Right ventricle myocardium inferior (tissue), 1 donor: Measurements from ENCODE around the gene SLC39A11. TPM values are rescaled to one million over a fixed set of nuclear protein-coding genes. Genes with fewer than 3 reads are reported as not detected.

Experiments used
- ATAC-seq: fragments of 200-7000 bp; cut with Tn5 transposase; one replicate; pipeline ENCODE4 v1.9.1; 2020; ENCODE audit warnings: mild to moderate bottlenecking, moderate library complexity
- DNase-seq: peaks from one replicate; pipeline ENCODE4 v3.0.0; 2021; ENCODE audit errors: missing footprints
- intact Hi-C: fragments of 100-400 bp; cut with DNase I; formaldehyde crosslinking; loops from one replicate; pipeline ENCODE4 v1.11.0; 2022
- total RNA-seq: library from RNA; stranded (reverse); fragmentation: NEBNext Ultra II Directional; extraction: Animal tissue kit (Norgen Biotek cat#: 25700); gene quantifications from one replicate; pipeline ENCODE4 v1.2.1, GENCODE V29; 2021
- donor health status: DM: no; HTN: yes; CAD: no; lungs with severe emphysema.

SLC39A11 gene
- total RNA-seq, 1 donor from 2014 or later, result 6.9 TPM

- ATAC-seq (no peak), DNase-seq (no peak)
- intact Hi-C loops, result no loop called here
Observed at GRCh38 chr17:72972263-72972951, 120.1 kb downstream of the SLC39A11 start.

- intact Hi-C loops, result no loop called here
- no peak for DNase-seq
- no peak for ATAC-seq
Observed at GRCh38 chr17:72971226-72971880, 121.1 kb downstream of the SLC39A11 start.

- ATAC-seq, result no peak
- no peak for DNase-seq
- intact Hi-C loops, result no loop called here
Observed at GRCh38 chr17:72970797-72971196, 121.7 kb downstream of the SLC39A11 start.

- DNase-seq, result no peak
- intact Hi-C loops, result no loop called here
- no peak for ATAC-seq
Observed at GRCh38 chr17:72970246-72970645, 122.2 kb downstream of the SLC39A11 start.

GRCh38 chr17:72969293-72969906 is 123.1 kb downstream of the SLC39A11 start:
- intact Hi-C loops, result no loop called here
- no peak for DNase-seq
- no peak for ATAC-seq

- ATAC-seq (no peak), DNase-seq (no peak)
- intact Hi-C loops, result no loop called here
Observed at GRCh38 chr17:72968798-72969197, 123.7 kb downstream of the SLC39A11 start.

- DNase-seq (no peak), ATAC-seq (no peak)
- intact Hi-C loops, result no loop called here
Observed at GRCh38 chr17:72967977-72968585, 124.4 kb downstream of the SLC39A11 start.

- DNase-seq (no peak), ATAC-seq (no peak)
- intact Hi-C loops, result no loop called here
Observed at GRCh38 chr17:72967277-72967970, 125.1 kb downstream of the SLC39A11 start.

GRCh38 chr17:72962106-72962505 is 130.4 kb downstream of the SLC39A11 start:
- ATAC-seq, result no peak
- intact Hi-C loops, result no loop called here
- no peak for DNase-seq

- ATAC-seq, result no peak
- no peak for DNase-seq
- intact Hi-C loops, result no loop called here
Observed at GRCh38 chr17:72955391-72956140, 136.9 kb downstream of the SLC39A11 start.

- DNase-seq, result no peak
- intact Hi-C loops, result no loop called here
- ATAC-seq, result no peak
Observed at GRCh38 chr17:72954579-72954978, 137.9 kb downstream of the SLC39A11 start.

- no peak for ATAC-seq
- intact Hi-C loops, result no loop called here
Observed at GRCh38 chr17:72953621-72954020, 138.9 kb downstream of the SLC39A11 start.

GRCh38 chr17:72952641-72953315 is 139.7 kb downstream of the SLC39A11 start:
- ATAC-seq (no peak), DNase-seq (no peak)
- intact Hi-C loops, result no loop called here

More at GRCh38 chr17:72953621-72954020, 138.9 kb downstream of the SLC39A11 start:
- DNase-seq, result no peak

- ATAC-seq (no peak), DNase-seq (no peak)
- intact Hi-C loops, result no loop called here
Observed at GRCh38 chr17:72952220-72952619, 140.3 kb downstream of the SLC39A11 start.

- ATAC-seq, result no peak
- intact Hi-C loops, result no loop called here
Observed at GRCh38 chr17:72950242-72950931, 142.1 kb downstream of the SLC39A11 start.

GRCh38 chr17:72948115-72948514 is 144.4 kb downstream of the SLC39A11 start:
- DNase-seq (no peak), ATAC-seq (no peak)
- intact Hi-C loops, result no loop called here

More at GRCh38 chr17:72950242-72950931, 142.1 kb downstream of the SLC39A11 start:
- no peak for DNase-seq

- intact Hi-C loops, result no loop called here
- ATAC-seq (no peak), DNase-seq (no peak)
Observed at GRCh38 chr17:72947475-72947874, 145.0 kb downstream of the SLC39A11 start.
